GM12878 (cell line): ENCODE data around the gene CDYL. TPM values are rescaled to one million over a fixed set of nuclear protein-coding genes. Genes with fewer than 3 reads are reported as not detected.

Source experiments
- ETV6 ChIP-seq, 2 experiments: fragments of 450-650 bp in 1 of 2; IDR thresholded peaks in 1 of 2; conservative IDR thresholded peaks in 1 of 2; 2 replicates each; pipeline ENCODE4 v1.6.1; 2014; ENCODE audit warnings: antibody characterized with exemption in 1 of 2, borderline replicate concordance in 1 of 2, low read depth in 1 of 2, mild to moderate bottlenecking in 1 of 2, moderate library complexity in 1 of 2
- JUNB ChIP-seq: IDR thresholded peaks from 2 replicates; pipeline ENCODE4 v1.6.1; 2016; ENCODE audit warnings: antibody characterized with exemption, mild to moderate bottlenecking
- ZZZ3 ChIP-seq: IDR thresholded peaks from 2 replicates; pipeline ENCODE4 v1.6.1; 2011; ENCODE audit warnings: low read depth; ENCODE audit not compliant: control insufficient read depth, insufficient read length
- polyA plus RNA-seq, 11 experiments: library from polyadenylated mRNA; depleted of rRNA in 4 of 11; unstranded in 6 of 11; stranded (reverse) in 5 of 11; fragments of >200 nt; fragmentation: Nextera tagmentation in 4 of 11; fragmentation: Illumina TruSeq in 1 of 11; extraction: Ambion mirVana in 4 of 11; extraction: Trizol in 1 of 11; gene quantifications; 1 replicate in 1 of 11; 2 replicates in 10 of 11; pipeline versions ENCODE4 v1.2.1 to v1.2.3, GENCODE V29; 2011 to 2016; ENCODE audit warnings: inconsistent platforms in 2 of 11, missing spikeins in 2 of 11, low read depth in 1 of 11
- total RNA-seq, 4 experiments: library from RNA; depleted of rRNA in 3 of 4; stranded (reverse); fragments of >200 nt in 3 of 4; fragmentation: Illumina TruSeq in 1 of 4; extraction: Trizol in 1 of 4; gene quantifications; 2 replicates each; pipeline versions ENCODE4 v1.2.1 to v1.2.3, GENCODE V29; 2013 to 2021
- TF ChIP-seq, protein P1 (sequence below): fragments of 450-650 bp; IDR thresholded peaks from 2 replicates; pipeline ENCODE4 v1.6.1; 2017; ENCODE audit warnings: mild to moderate bottlenecking
- TF ChIP-seq, protein P2 (sequence below): fragments of 450-650 bp; IDR thresholded peaks from 2 replicates; pipeline ENCODE4 v1.6.1; 2016; ENCODE audit warnings: mild to moderate bottlenecking
- TF ChIP-seq, protein P3 (sequence below), 3 experiments: IDR thresholded peaks in 2 of 3; conservative IDR thresholded peaks in 1 of 3; 2 replicates each; pipeline ENCODE4 v1.5.1; 2011; ENCODE audit warnings: low read depth in 3 of 3, low read length in 3 of 3, mild to moderate bottlenecking in 3 of 3, control low read depth in 2 of 3, moderate library complexity in 2 of 3, inconsistent platforms in 1 of 3, mixed read lengths in 1 of 3; ENCODE audit not compliant: control insufficient read depth in 2 of 3, insufficient read depth in 1 of 3; ENCODE audit errors: extremely low read depth in 1 of 3

The CDYL gene
- total and polyA plus RNA-seq, 10 of the 15 experiments (the other 5 are each of a cell fraction or from before 2014, with no cell fraction given) = 9.3 to 61.2 (median 28.5) TPM

DNA sequence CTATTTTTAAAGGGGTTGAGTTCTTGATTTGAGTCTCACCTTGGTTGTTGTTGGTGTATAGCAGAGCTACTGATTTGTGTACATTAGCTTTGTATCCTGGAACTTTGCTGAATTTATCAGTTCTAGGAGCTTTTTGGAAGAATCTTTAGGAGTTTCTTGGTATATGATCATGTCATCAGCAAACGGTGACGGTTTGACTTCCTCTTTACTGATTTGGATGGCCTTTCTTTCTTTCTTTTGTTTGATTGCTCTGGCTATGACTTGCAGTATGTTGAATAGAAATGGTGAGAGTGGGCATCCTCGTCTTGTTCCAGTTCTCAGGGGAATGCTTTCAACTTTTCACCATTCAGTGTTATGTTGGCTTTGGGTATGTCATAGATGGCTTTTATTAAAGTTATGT is 64.0 kb downstream of the CDYL start (continued):
- TF ChIP-seq, protein P1, sequence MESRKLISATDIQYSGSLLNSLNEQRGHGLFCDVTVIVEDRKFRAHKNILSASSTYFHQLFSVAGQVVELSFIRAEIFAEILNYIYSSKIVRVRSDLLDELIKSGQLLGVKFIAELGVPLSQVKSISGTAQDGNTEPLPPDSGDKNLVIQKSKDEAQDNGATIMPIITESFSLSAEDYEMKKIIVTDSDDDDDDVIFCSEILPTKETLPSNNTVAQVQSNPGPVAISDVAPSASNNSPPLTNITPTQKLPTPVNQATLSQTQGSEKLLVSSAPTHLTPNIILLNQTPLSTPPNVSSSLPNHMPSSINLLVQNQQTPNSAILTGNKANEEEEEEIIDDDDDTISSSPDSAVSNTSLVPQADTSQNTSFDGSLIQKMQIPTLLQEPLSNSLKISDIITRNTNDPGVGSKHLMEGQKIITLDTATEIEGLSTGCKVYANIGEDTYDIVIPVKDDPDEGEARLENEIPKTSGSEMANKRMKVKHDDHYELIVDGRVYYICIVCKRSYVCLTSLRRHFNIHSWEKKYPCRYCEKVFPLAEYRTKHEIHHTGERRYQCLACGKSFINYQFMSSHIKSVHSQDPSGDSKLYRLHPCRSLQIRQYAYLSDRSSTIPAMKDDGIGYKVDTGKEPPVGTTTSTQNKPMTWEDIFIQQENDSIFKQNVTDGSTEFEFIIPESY = no peak
- no peak for TF ChIP-seq JUNB
- TF ChIP-seq, protein P2, sequence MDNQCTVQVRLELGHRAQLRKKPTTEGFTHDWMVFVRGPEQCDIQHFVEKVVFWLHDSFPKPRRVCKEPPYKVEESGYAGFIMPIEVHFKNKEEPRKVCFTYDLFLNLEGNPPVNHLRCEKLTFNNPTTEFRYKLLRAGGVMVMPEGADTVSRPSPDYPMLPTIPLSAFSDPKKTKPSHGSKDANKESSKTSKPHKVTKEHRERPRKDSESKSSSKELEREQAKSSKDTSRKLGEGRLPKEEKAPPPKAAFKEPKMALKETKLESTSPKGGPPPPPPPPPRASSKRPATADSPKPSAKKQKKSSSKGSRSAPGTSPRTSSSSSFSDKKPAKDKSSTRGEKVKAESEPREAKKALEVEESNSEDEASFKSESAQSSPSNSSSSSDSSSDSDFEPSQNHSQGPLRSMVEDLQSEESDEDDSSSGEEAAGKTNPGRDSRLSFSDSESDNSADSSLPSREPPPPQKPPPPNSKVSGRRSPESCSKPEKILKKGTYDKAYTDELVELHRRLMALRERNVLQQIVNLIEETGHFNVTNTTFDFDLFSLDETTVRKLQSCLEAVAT = no peak
- TF ChIP-seq ETV6 (conservative IDR thresholded peaks at IDR 0.05 in 1 of 2, IDR thresholded peaks at IDR 0.05 in 1 of 2; ENCODE audit: borderline replicate concordance in 1 of 2, low read depth in 1 of 2) = no peak
- no peak for TF ChIP-seq ZZZ3
- TF ChIP-seq, protein P3, sequence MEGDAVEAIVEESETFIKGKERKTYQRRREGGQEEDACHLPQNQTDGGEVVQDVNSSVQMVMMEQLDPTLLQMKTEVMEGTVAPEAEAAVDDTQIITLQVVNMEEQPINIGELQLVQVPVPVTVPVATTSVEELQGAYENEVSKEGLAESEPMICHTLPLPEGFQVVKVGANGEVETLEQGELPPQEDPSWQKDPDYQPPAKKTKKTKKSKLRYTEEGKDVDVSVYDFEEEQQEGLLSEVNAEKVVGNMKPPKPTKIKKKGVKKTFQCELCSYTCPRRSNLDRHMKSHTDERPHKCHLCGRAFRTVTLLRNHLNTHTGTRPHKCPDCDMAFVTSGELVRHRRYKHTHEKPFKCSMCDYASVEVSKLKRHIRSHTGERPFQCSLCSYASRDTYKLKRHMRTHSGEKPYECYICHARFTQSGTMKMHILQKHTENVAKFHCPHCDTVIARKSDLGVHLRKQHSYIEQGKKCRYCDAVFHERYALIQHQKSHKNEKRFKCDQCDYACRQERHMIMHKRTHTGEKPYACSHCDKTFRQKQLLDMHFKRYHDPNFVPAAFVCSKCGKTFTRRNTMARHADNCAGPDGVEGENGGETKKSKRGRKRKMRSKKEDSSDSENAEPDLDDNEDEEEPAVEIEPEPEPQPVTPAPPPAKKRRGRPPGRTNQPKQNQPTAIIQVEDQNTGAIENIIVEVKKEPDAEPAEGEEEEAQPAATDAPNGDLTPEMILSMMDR (IDR thresholded peaks at IDR 0.05 in 2 of 3, conservative IDR thresholded peaks at IDR 0.05 in 1 of 3; ENCODE audit: control insufficient read depth in 2 of 3, extremely low read depth in 1 of 3, insufficient read depth in 1 of 3, low read depth in 3 of 3, low read length in 3 of 3) = no peak
- TF ChIP-seq, all 136 proteins: peak for 0
